Ramos (cell line): ENCODE results near the gene CDH16.

Experiments used
- in situ Hi-C: fragments of 300-500 bp; cut with MboI; formaldehyde crosslinking; loops from one replicate; pipeline ENCODE4 v1.14.3; 2022; ENCODE audit warnings: low sequenced_read_pairs; ENCODE audit not compliant: unreplicated experiment

CDH16 gene

GRCh38 chr16:66932076-66932475 is 13.4 kb upstream of the CDH16 start:
- in situ Hi-C loops, result no loop called here

- in situ Hi-C loops, result no loop called here
Measured at GRCh38 chr16:66931665-66932064, 13.0 kb upstream of the CDH16 start.

DNA sequence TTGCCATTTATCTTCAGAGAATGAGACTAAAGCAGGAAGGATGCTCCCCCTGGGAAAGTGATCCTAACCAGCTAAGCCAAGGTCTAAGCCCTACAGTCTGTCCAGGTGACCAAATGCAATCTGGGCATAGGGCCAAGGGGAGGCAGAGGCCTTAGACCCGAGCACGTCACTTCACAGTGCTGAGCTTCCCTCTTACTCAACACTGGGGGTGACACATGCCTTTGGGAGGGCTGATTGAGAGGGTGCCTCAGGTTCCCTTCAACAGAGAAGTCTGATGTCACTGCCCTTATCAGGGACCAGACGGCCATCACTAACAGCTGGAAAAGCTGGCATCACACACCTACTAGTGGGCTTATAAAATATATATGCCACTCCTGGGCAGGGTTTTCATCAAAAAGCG is 11.5 kb upstream of the CDH16 start:
- in situ Hi-C loops, result no loop called here

DNA sequence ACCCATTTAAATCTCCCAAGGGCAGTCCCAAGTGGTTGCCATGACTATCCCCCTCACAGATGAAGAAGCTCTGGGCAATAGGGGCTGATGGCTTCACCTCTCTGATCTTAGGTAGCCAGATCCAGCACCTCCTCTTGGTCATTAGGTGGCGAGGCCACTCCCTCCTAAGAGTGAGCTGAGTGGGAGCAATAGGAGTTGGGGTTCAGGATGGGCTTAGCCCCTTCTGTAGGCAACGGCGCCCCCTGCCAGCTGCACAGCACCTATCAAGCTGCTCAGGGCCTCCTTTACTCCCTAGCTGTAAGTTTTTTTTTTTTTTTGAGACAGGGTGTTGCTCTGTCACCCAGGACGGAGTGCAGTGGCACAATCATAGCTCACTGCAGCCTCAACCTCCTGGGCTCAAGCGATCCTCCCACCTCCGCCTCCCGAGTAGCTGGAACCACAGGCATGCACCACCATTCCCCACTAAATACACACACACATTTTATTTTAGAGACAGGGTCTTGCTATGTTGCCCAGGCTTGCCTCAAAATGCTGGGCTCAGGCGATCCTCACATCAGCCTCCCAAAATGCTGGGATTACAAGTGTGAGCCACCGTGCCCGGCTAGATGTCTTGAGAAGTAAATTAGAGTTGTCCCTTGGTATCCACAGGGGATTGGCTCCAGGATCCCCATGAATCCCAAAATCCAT is 10.2 kb upstream of the CDH16 start:
- in situ Hi-C loops, result no loop called here

GRCh38 chr16:66927918-66928649 is 9.4 kb upstream of the CDH16 start:
- in situ Hi-C loops, result no loop called here

DNA sequence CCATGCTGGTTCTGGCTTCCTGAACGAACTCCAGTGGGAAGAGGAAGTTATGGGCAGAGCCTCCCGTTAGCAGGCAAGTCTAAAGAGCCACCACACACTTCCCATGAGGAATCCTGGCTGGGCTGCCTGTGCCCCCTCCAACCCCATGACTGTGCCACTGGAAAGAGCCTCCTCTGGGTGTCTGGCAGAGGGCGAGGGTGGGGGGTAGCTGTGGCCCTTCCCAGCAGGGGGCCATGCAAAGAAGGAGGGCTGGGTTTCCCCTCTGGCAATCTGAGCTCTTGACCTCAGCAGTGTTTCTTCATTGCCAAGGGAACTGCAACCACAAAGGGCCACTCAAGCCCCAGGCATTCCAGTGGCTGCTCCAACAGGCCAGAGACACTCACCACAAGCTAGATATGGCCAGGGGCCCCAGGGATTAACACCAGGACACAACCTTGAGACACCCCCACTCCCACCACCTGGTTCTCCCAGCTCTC is 8.3 kb upstream of the CDH16 start:
- in situ Hi-C loops, result no loop called here

DNA sequence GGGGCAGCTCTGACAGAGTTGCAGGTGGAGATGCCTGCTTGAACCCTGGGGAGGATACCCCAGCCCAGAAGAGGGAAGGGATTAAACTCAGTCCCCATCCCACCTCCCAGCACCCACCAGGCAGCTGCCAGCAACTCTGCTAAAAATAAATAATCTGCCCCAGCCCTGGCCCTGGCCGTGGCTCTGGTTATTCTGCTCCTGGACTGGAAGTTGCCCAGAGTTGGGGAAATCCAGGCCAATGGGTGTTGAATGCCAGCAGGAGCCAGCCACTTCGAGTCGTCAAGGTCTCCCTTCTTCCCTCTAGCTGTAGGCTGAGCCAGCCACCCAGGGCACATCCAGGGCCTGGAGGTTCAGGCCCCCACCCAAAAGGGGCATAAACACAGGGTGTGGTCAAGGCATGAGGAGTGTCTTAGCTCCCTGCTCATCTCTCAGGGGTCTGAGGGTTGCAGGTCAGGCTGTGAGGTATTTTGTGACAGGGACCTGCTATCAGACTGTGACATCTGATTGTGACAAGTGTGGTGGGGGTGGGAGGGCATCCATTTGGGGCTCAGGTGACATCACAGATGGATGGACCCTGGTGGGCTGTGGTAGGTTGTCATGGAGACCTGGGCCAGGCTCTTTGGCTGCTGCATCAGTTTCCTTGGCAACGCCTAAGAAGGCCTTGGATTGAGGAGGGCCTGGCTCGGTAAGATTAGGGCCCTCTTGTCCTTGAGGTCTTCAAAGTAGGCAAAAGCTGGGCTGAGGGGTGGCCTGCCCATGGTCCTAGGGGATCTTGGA is 7.7 kb upstream of the CDH16 start:
- in situ Hi-C loops, result no loop called here

- in situ Hi-C loops, result no loop called here
Measured at GRCh38 chr16:66925322-66925840, 6.7 kb upstream of the CDH16 start, which contains the start of gene RRAD. TSS of gene RRAD (minus strand) at chr16:66925535. CDS start at chr16:66925179, 356 bp downstream.

DNA sequence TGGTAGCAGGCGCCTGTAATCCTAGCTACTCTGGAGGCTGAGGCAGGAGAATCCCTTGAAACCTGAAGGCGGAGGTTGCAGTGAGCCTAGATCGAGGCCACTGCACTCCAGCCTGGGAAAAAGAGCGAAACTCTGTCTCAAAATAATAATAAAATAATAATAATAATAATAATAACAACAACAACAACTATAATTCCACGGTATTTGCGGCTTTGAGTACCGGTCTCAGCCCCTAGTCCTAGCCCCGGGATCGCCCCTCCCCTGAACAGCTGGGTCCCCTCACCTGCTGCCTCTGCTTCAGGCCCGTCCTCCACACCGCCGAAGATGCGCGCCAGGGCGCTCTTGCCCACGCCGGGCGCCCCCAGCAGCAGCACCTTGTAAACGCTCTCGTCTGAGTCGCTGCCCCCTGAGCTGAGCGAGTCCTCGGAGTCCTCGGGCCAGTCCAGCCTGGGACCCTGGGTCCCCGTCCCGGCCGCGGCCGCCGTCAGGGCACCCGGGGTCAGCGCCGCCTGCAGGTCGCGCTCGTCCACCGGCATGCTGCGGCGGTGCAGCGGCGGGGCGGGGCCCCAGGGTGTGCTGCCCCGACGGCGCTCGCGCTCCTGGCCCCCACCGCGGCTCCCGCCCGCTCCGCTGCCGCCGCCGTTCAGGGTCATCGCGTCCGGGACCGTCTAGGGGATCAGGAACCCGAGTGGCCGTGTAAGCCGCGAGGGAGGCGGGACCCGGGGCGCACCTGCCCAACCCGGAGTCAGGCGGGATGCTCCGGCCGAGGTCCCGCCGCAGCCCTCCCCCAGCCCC is 6.0 kb upstream of the CDH16 start:
- in situ Hi-C loops, result no loop called here

DNA sequence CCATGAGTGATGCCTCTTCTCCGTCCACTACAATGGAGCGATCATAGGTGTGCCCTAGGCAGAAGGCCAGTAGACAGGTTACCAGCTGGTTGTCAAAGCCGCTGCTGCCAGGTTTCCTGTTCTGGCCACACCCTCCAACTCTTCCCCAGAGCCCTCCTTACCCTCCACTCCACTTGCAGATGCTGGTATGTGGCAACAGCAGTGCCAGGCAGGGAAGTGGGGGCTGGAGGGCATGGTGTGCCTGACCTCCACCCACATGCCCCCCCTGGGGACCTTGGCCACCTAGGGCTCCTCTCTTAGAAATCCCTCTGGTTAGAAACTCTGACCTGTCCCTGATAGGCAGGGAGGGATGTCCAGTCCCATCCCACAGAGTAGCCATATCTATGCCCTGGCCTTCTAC is 5.2 kb upstream of the CDH16 start:
- in situ Hi-C loops, result no loop called here

GRCh38 chr16:66923247-66923731 is 4.6 kb upstream of the CDH16 start:
- in situ Hi-C loops, result no loop called here

DNA sequence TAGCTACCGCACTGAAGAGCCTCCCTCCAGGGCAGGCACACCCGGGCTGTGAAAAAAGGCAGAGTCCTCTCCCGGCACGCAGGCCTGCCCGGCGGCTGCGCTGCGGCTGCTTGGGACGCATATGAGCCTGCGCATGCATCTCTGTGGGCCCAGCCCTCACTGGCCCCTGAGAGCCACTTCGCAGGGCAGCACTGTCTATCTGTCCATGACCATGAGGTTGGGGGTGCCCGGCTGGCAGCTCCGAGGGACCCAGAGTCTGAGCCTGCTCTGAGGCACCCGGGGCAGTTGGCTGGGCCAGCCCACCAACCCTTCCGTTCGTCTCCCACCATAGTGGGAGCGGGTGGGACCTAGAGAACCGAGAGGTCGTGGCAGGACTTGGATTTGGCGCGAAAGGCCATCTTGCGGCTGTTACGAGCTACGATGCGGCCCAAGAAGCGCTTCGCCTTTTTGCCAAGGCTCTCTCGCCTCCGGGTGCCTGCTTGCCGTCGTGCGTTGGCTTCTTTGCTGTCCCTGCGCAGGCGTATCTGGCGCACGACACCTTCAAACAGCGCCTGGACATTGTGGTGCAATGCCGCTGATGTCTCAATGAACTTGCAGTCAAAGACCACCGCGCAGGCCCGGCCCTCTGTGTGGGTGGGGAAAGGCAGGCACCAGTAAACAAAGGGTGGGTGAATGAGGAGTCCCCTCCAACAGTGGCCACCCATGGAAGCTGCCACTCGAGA is 3.2 kb upstream of the CDH16 start:
- in situ Hi-C loops, result no loop called here

GRCh38 chr16:66920924-66921680 is 2.4 kb upstream of the CDH16 start:
- in situ Hi-C loops, result no loop called here

GRCh38 chr16:66920299-66920590 is 1.6 kb upstream of the CDH16 start:
- in situ Hi-C loops, result no loop called here

DNA sequence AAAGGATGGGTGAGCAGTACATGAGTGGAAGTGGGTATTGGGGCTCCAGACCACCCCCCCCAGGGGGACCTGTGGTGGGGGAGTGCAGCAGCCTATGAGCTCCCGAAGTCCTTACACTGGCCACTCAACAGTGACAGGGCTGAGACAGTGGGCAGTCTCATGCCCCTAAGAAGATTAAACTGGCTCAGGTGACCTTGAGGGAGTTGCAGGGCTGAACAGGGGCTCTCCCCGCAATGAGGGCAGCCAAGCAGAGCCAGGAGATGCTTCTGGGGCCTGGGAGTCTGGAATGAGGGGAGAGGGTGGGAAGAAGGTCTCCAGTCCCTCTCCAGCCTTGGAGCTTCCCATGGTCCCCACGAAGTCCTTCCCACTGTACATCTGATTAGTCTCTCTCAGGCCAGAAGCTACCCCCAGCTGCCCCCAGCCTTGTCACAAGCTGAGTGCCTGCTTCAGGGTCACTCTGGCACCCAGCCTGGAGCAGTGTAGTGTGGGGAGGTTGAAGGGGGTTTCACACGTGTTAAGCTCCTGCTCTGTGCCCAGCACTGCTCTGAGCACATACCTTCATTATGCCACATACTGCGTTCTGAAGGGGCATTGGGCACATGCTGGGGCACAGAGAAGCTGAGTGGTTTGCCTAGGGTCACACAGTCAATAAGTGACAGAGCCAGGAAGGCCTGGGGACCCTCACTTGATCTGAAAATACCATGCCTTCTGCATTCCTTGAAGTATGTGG is 1.0 kb upstream of the CDH16 start:
- in situ Hi-C loops, result no loop called here

- in situ Hi-C loops, result no loop called here
Measured at GRCh38 chr16:66918355-66918754, 330 bp downstream of the CDH16 start.

GRCh38 chr16:66917741-66918140 is 944 bp downstream of the CDH16 start:
- in situ Hi-C loops, result no loop called here

- in situ Hi-C loops, result no loop called here
Measured at GRCh38 chr16:66916518-66916917, 2.2 kb downstream of the CDH16 start.
